ENCODE measurements around the gene CDH23. TPM values are rescaled to one million over a fixed set of nuclear protein-coding genes. Genes with fewer than 3 reads are reported as not detected.

The CDH23 gene
- total and polyA plus RNA-seq, 2 of the 8 experiments (the other 6 are each of a cell fraction or from before 2014, with no cell fraction given), result 1.9 to 4.9 TPM

DNA sequence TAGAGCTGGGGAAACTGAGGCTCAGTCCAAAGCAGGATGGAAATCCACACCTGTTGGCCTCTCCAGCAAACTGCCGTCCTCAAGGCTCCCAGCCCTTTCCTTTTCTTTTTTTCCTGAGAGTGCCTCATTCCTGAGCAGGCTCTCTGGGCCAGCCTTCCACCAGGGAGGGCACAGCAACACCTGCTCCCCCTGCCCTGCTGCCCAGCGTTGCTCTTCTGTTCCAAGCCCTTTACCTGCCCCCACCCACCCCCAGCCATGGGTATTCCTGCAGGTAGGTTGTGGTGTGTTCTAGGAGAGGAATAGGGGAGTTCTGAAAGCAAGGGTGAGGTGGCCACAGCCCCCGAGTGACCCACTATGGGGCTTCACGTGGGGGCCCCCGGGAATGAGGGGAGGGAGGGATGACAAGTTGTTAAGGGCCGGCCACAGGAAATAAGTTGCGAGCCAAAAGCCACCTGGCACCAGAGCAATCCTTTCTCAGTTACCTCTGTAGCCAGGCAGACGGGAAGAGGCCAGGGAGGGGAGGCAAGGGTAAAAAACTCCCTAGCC lies 357.3 kb downstream of the CDH23 start (continued):
- TF ChIP-seq, protein P1, sequence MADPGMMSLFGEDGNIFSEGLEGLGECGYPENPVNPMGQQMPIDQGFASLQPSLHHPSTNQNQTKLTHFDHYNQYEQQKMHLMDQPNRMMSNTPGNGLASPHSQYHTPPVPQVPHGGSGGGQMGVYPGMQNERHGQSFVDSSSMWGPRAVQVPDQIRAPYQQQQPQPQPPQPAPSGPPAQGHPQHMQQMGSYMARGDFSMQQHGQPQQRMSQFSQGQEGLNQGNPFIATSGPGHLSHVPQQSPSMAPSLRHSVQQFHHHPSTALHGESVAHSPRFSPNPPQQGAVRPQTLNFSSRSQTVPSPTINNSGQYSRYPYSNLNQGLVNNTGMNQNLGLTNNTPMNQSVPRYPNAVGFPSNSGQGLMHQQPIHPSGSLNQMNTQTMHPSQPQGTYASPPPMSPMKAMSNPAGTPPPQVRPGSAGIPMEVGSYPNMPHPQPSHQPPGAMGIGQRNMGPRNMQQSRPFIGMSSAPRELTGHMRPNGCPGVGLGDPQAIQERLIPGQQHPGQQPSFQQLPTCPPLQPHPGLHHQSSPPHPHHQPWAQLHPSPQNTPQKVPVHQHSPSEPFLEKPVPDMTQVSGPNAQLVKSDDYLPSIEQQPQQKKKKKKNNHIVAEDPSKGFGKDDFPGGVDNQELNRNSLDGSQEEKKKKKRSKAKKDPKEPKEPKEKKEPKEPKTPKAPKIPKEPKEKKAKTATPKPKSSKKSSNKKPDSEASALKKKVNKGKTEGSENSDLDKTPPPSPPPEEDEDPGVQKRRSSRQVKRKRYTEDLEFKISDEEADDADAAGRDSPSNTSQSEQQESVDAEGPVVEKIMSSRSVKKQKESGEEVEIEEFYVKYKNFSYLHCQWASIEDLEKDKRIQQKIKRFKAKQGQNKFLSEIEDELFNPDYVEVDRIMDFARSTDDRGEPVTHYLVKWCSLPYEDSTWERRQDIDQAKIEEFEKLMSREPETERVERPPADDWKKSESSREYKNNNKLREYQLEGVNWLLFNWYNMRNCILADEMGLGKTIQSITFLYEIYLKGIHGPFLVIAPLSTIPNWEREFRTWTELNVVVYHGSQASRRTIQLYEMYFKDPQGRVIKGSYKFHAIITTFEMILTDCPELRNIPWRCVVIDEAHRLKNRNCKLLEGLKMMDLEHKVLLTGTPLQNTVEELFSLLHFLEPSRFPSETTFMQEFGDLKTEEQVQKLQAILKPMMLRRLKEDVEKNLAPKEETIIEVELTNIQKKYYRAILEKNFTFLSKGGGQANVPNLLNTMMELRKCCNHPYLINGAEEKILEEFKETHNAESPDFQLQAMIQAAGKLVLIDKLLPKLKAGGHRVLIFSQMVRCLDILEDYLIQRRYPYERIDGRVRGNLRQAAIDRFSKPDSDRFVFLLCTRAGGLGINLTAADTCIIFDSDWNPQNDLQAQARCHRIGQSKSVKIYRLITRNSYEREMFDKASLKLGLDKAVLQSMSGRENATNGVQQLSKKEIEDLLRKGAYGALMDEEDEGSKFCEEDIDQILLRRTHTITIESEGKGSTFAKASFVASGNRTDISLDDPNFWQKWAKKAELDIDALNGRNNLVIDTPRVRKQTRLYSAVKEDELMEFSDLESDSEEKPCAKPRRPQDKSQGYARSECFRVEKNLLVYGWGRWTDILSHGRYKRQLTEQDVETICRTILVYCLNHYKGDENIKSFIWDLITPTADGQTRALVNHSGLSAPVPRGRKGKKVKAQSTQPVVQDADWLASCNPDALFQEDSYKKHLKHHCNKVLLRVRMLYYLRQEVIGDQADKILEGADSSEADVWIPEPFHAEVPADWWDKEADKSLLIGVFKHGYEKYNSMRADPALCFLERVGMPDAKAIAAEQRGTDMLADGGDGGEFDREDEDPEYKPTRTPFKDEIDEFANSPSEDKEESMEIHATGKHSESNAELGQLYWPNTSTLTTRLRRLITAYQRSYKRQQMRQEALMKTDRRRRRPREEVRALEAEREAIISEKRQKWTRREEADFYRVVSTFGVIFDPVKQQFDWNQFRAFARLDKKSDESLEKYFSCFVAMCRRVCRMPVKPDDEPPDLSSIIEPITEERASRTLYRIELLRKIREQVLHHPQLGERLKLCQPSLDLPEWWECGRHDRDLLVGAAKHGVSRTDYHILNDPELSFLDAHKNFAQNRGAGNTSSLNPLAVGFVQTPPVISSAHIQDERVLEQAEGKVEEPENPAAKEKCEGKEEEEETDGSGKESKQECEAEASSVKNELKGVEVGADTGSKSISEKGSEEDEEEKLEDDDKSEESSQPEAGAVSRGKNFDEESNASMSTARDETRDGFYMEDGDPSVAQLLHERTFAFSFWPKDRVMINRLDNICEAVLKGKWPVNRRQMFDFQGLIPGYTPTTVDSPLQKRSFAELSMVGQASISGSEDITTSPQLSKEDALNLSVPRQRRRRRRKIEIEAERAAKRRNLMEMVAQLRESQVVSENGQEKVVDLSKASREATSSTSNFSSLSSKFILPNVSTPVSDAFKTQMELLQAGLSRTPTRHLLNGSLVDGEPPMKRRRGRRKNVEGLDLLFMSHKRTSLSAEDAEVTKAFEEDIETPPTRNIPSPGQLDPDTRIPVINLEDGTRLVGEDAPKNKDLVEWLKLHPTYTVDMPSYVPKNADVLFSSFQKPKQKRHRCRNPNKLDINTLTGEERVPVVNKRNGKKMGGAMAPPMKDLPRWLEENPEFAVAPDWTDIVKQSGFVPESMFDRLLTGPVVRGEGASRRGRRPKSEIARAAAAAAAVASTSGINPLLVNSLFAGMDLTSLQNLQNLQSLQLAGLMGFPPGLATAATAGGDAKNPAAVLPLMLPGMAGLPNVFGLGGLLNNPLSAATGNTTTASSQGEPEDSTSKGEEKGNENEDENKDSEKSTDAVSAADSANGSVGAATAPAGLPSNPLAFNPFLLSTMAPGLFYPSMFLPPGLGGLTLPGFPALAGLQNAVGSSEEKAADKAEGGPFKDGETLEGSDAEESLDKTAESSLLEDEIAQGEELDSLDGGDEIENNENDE (IDR thresholded peaks at IDR 0.05; ENCODE audit: insufficient replicate concordance, low read length), result no peak
